GF-D8 (cell line): Measurements from ENCODE around the gene ECE1.
A peak's percentile ranks its signal among the peaks of the same experiment; 100 is the strongest.
"Not testable (repeated sequence)": the region's sequence is repeated elsewhere in the genome, so short reads cannot be mapped to it uniquely, and the experiment has no call there.

ENCODE experiments used
- DNase-seq: peaks from one replicate; lab custom pipeline; 2025; lab: John Stamatoyannopoulos, UW

ECE1 gene

GRCh38 chr1:21176586-21177555, 113.4 kb downstream of the ECE1 start, which contains the start of gene EIF4G3:
Gene EIF4G3 (minus strand): TSS chr1:21176897. CDS start chr1:21002742, 174,155 bp downstream.
- DNase-seq, result peak; percentile 91

DNA sequence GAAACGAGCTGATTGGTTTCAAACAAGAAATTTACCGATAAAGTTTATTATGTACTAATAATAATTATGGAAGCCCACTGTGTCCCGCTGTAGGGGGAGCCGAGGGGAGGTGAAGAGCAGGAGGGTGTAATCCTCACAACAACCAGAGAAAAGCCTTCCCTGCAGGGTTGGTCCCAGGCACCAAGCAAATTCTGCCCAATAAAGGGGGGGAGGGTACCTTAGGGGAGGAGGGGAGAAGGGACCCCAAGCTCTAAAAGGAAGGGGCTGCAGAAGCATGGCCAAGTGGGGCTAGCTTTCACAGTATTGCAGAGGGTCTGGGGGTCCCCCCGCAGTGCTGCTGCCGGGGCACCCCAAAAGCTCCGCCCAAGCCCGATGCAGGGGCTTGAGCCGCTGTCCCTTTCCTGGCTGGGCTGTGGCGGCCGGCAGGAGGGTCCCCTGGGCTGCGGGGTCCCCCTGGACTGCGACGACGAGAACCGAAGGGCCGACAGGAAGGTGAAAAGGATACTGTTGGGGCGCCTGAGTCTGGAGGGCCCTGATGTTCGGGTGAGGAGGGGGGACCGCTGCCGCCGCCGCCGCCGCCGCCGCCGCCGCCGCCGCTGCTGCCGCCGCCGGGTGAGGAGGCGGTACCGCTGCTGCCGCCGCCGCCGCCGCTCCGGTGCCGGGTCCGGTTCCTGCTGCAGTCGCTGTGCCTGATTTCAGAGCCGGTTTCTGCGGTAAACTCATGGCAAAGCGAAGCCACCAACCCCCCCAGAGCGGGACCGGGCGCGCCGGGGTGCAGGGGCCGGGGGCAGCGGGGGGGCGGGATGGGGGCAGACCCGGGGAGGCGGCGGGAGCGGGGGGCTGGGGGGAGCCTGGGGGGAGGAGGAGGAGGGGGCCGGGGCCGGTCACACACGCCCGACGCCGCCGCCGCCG, 114.3 kb downstream of the ECE1 start:
- no peak for DNase-seq

- peak; percentile 77 for DNase-seq
These were observed 115.0 kb downstream of the ECE1 start for GRCh38 chr1:21175324-21175669.

DNA sequence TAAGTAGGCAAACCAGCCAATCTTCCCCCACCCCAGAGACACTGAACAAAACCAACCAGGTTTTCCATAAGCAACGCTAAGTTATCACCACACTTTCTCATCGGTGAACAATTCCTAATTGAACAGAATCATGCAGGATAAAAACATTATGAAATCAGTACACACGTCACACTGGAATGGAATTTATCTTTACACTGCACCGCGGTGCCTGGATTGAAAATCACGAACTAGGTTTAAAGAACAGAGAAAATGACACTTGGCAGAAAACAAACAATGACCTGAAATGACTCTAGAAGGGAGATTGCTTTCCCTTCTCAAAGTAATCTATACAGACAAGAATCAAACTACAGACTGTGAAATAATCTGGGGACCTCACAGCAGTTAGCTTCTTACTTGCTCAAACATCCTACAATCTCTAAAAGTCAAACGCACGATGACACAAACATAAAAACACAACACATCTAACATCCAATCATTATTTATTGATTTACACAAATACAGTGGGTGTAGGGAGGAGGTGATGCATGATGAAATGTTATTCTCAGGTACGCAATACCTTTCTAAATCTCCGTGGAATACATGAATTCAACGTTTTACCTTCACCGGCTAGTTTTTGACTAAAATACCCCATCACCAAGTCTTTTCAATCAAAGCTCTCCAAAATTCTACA, 115.5 kb downstream of the ECE1 start:
- no peak for DNase-seq

DNA sequence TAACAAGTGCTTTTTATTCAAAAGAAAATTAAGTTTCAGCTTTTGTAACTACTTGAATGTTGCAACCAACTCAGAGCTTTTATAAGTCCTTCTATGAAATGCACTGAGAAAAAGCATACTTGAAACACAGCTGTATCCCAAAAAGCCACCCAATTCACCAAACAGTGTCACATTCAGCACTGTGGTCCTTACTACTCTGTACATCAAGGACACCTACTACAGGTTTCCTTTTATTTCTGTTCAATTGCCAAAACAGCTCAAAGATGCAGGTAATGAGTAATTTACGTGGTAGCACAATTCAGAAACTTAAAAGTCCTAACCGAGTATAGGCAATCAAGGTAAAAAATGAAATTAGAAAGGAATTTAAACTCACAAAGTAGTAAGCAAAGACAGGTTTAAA, 116.0 kb downstream of the ECE1 start:
- DNase-seq, result no peak

- DNase-seq, result not testable (repeated sequence)
These were observed 117.2 kb downstream of the ECE1 start for GRCh38 chr1:21173096-21173495.

DNA sequence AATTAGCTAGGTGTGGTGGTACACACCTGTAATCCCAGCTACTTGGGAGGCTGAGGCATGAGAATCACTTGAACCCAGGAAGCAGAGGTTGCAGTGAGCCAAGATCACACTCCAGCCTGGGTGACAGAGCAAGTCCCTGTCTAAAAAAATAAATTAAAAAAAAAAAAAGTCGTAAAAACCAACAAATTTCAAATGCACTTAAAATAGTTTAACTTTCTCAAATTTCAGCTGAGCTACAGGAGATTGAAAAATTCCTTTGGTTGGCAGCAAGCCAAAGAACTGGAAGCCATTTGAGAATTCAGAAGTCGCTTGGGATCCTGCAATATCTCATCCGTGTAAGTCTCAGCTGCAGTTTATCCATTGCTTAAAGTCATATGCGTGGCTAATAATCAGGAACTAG, 119.4 kb downstream of the ECE1 start:
- not testable (repeated sequence) for DNase-seq

- DNase-seq, result no peak
These were observed 121.8 kb downstream of the ECE1 start for GRCh38 chr1:21168444-21168843.
